ENCODE results near the gene LMOD3.

Gene LMOD3

DNA sequence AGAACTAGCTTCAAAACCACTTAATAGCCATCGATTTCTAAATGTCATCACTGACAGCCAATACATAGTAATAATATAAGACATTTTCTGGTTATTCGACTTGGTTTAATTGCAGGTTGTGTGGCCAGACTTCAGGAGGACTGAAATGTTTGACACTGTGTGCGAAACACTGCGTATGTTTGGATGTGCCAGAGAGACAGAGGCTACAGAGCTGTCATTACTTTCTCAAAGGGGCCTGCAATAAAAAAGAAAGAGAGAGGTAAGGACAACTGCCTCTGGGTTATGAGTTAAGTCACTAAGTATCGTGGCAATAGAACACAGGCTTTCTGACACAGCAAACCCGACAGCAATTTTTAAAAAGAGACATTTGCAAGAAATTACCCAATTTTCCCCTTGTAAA, 882 bp downstream of the LMOD3 start:
- no peak for DNase-seq

GRCh38 chr3:69120879-69121464, 1.4 kb downstream of the LMOD3 start:
- peak; percentile 19 for DNase-seq

GRCh38 chr3:69119681-69120080, 2.7 kb downstream of the LMOD3 start:
- no peak for DNase-seq

DNA sequence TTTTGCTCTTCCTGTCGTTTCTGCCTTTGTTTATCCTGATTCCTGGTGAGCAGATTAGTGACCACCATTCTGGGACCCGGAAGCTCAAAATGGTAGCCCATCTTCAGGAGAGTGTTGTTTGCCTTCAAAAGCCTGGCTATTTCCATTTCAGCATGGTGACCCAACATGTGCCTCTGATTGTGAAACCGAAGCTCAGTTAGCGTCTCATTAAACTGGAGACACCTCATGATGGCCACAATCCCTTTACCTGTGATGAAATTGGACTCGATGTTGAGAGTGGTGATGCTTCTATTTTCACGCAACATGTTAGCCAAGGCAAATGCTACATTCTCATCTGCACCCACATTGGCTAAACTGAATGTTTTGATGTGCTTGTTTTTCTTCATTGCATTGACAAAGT, 3.3 kb downstream of the LMOD3 start:
- no peak for DNase-seq

DNA sequence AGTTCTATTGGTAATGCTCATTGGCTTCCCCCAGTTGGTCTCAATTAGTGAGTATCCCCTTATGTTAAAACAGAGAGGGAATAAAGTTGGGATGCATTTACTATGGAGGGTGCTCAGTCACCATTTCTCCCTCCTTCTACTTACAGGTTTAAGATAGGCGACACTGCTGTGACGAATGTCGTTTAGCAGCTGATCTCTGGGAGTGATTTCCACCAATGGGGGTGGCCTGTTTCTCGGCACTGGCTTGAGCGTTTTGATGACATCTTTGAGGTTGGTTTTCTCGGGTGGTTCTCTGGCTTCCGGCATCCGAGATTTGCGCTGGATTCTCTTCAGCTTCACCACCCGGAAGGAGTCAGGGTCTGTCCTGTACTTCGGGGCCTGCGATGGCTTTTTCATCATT, 3.8 kb downstream of the LMOD3 start:
- DNase-seq: no peak

DNA sequence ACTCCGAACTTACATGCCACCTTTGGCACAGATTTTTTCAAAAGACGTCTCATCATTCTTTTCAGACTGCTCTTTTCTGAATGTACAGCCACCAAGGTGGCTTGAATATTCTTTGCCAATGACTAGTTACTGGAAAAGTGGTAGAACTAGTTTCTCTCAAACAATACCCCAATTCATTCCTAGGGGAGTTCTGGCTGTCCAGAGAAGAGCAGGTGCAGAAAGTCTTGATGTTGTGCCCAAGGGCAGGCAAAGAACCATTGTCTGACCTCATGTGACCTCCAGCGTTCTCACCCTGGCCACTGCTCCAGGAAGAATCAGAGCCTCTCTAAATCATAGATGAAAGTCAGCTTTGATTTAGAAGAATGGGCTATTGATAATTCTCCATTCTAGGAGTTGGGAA, 5.5 kb downstream of the LMOD3 start:
- DNase-seq: no peak

DNA sequence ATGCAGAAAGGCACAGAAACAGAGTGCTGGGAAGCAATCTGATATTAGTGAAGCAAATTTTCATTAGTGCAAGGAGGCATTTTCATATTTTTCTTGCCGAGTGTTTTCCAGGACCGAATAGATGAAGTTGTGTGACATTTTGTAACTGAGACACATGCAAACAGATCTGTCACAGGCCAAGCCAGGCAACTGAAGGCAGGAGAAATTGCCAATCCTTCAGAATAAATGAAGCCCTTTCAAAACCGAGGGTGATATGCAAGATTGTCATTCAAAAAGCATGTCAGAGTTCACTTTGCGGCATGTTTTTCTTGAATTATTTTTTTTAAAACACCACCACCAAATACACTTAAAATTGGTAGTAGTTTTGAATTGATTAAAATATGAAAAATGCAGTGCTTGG, 6.2 kb downstream of the LMOD3 start:
- no peak for DNase-seq

GRCh38 chr3:69115731-69116130, 6.7 kb downstream of the LMOD3 start:
- DNase-seq: no peak

DNA sequence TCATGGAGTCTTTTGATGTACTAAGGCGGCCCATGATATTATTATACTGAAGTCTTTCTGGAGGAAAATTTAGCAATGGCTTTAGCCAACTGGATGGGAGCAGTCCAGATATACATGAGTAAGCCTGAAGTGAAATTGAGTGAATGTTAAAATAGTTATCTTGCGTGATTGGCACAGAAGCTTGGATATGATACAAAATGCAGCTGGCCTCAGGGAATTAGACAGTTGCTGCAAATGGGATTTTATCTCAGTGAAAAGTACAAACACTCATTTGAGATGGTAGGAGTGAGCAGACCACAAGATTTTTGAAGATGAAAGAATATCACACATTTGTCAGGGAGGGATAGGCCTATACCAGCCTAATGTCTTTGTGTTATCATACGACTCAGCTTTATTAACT, 8.9 kb downstream of the LMOD3 start:
- no peak for DNase-seq

- no peak for DNase-seq
Observed at GRCh38 chr3:69110941-69111546, 11.4 kb downstream of the LMOD3 start.

DNA sequence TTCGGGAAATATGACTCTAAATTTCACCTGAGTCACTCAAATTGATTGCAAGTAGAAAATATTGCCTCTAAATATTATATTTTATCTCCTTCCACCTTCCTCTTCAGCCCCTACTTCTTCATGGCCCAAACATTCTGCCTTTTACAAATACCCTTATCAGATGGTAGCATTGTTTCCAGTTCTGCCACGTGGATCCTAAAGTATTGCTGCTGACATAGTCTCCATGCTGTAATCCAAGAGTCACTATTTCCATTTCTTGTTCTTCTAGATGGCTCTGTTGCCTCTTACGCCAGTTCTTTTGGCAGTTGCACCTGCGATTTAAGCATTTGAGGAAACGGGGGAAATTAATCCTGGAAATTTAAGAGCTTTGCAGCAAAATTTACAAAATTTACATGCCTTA, 13.6 kb downstream of the LMOD3 start:
- DNase-seq: no peak

DNA sequence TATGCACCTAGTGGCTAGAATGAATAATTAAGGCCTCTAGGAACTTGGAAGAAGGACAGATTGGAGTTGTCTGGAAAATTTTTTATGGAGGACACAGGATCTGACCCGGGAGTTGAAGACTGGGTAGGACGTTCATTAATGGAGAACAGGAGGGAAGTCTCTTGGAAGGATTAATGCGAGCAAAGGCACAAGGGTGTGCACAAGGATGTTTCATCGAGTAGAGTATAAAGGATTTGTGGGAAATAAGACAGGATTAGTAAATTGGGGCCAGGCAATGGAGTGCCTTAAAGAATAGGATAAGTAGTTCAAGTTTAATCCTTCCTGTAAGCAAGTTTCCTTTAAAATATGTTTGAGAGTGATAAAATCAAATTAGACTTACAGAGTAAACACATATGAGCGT, 14.6 kb downstream of the LMOD3 start:
- no peak for DNase-seq

GRCh38 chr3:69105320-69105719, 17.1 kb downstream of the LMOD3 start:
- no peak for DNase-seq

GRCh38 chr3:69104586-69104985, 17.8 kb downstream of the LMOD3 start:
- DNase-seq: no peak

DNA sequence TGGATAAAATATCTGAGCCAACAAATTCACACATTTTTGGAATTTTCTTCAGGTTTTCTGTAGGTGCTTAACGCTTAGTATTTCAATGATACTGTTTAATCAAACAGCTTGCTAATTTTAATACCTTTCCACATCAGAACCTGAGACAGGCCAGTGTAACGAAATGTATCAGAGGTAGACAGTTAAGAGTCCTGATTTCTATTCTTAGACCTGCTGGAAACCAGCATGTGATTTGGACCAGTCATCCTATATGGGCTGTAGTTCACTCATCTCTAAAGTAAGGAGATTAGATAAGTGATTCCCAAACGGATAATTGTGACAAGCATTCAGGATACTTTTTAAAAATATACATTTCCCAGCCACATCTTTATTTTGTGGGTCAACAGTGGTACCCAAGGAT, 19.3 kb downstream of the LMOD3 start:
- no peak for DNase-seq

- DNase-seq: no peak
Observed at GRCh38 chr3:69102384-69102783, 20.0 kb downstream of the LMOD3 start.

DNA sequence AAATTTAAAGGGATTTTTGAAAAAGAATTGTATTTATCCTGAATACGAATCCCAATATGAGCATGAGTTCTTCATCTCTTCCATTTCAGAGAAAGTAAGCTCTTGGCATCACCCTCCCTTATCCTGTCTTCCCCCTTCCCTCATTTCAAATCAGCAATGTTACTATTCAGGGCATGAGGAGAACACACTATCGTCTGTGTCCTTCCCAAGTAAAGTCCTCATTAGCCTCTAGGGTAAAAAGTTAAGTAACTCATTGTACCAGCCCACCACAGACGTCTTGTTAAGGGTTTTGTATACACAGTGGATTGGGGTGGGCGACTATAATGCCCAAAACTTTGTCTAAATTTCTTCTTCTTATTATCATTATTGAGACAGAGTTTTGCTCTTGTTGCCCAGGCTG, 22.8 kb downstream of the LMOD3 start:
- no peak for DNase-seq

DNA sequence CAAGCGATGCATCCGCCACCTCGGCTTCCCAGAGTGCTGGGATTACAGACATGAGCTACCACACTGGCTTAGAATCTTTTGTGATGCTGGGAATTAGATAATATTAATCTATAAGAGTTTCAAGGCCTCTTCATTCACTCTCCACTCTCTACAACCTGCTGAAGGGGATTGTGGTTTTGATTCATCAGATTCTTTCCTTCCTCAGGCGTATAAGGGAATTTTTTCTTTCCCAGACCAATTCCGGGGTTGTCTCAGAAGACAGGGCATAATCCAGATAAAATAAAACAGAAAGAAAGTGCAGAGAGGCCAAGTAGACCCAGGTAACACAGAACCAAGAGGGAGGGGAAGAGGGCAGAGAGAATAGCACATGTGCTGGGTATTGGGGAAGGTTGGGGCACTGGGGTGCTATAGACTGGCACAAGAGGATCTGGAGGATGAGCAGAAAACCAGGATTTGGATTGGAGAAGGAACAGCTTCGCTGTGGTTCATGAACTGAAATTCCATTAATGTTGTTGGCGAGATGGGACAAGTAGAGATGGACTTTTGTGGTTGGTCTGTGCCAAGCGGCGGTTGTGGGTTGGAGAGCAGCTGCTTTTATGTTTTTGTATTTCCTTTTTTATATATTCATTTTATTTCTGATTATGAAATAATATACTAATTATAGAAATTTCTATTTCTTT, 24.8 kb downstream of the LMOD3 start:
- no peak for DNase-seq

DNA sequence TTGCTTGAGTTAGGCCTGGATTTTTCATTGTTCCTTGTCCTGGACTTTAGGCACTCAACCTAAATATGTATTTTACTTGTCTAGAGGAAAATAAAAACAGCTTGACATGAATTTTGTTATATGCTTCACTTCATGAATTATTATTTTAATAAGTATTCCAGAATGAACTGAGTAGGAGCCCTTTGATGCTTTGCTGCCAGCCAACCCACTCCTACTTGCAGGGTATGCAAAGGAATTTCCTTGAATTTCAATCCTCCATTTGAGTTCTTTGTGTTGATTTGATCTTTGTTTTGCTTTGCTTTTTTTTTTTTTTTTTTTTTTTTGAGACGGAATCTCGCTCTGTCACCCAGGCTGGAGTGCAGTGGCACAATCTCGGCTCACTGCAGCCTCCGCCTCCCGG, 26.1 kb downstream of the LMOD3 start:
- DNase-seq: no peak

DNA sequence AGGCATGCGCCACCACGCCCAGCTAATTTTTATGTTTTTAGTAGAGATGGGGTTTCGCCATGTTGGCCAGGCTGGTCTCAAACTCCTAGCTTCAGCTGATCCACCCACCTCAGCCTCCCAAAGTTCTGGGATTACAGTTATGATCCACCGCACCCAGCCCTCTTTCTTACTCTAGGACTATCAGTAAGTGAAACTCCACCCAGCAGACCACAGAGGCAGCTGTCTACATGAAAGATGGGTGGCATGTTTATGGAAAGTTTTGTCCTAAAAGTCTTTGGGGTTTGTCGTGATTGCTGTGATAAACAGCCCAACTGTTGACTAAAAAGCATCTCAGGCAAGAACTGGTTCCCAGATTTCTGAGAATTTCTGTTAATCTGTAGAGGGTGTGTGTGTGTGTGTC, 26.8 kb downstream of the LMOD3 start:
- no peak for DNase-seq

DNA sequence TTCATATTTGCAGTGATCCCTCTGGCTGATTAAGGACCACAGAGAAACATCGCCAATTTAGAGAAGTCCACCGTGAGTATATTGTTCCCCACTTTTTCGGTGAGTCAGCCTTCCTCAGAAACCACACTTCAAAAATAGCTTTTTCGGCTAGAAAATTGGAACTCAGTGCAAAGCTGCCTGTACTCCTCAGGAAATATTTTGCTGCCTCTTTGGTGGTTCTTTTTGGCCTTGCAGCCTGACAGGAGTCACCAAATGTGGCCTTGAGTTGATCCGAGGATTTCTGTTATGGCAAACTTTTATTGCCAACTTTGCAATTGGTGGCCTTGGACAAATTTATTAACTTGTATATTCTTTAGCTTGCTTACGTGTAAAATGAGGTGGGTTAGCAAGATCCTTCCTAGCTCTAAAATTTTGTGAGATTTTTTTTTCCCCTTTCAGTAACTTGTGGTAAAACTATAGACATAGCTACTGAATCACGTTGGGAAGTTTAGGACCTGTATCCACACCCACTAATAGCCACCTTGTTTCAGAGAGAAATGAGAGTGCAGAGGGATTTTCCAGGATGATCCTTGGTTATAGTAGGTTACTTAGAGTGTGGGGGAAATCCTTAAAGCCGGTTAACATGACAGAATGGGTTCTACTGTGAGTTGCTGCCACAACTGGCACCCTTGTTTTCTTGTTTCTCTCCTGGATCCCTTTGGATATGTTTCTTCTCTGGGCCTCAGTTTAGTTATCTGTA, 27.8 kb downstream of the LMOD3 start:
- no peak for DNase-seq

DNA sequence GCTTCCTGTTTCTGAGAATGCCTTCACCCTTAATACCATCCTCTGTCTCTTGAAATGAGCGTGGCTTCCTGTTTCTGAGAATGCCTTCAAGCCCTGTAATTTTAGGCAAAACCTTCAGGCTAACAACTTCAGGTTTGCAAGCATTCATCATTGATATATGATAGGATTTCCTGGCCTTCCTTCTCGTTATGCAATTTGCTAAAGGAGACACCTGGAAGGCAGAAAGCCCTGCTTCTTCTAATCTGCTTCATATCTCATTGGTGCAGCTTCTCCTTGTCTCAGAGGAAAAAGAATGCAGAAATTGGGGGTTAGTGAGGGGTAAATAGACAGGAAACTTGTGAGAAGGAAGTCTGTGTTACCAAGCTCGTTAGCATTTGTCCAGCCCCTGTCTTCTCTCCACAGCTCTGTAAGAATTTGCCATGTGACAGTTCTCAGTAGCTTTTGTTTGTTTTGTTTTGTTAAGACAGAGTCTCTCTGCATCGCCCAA, 30.3 kb downstream of the LMOD3 start:
- DNase-seq: no peak

GRCh38 chr3:69091389-69092029, 30.9 kb downstream of the LMOD3 start:
- DNase-seq: no peak
